ENCODE results near the gene CYP1A2.

Gene CYP1A2

DNA sequence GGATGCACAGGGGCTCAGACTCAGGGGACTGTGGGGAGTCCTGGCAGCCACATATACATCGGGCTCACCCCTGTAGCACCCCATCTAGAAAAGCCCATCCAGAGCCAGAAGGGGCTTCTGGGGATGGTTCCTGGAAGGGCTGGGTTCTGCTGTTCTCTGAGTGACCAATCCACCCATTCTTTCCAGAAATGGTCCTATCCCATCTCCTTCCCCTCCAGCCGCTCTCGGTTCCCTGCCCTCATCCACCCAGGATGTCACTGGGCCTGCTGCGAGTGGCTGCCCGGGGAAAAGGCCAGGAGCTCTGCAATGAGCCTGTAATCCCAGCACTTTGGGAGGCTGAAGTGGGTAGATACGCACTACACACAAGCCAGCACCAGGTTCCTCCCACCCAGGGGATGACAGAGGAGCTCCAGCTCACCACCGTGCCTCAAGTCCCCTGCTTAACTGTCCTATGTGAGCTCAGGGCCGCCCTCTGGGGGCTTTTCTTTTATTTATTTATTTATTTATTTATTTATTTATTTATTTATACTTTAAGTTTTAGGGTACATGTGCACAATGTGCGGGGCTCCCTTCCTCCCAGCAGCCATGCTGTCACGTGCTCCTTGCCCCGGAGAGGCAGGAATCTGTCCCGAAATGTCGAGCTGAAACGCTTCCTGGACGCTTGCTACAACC is 19.6 kb downstream of the CYP1A2 start:
- H3K27ac ChIP-seq = no peak overlapping the region
- TF ChIP-seq, protein P1, sequence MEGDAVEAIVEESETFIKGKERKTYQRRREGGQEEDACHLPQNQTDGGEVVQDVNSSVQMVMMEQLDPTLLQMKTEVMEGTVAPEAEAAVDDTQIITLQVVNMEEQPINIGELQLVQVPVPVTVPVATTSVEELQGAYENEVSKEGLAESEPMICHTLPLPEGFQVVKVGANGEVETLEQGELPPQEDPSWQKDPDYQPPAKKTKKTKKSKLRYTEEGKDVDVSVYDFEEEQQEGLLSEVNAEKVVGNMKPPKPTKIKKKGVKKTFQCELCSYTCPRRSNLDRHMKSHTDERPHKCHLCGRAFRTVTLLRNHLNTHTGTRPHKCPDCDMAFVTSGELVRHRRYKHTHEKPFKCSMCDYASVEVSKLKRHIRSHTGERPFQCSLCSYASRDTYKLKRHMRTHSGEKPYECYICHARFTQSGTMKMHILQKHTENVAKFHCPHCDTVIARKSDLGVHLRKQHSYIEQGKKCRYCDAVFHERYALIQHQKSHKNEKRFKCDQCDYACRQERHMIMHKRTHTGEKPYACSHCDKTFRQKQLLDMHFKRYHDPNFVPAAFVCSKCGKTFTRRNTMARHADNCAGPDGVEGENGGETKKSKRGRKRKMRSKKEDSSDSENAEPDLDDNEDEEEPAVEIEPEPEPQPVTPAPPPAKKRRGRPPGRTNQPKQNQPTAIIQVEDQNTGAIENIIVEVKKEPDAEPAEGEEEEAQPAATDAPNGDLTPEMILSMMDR (conservative IDR thresholded peaks at IDR 0.05; ENCODE audit: low read depth) = no peak
- POLR2A ChIA-PET (ENCODE audit: low non-redundant PET) = no interaction called here
- CTCF ChIA-PET = interaction anchor here (0.6 to 7.1 kb wide), 17 partner anchors 9 to 429 kb away, joined by 3 to 258 read pairs (median 8); partner anchors contain the start of genes CPLX3 and CYP1A1
- no peak for DNase-seq (ENCODE audit: low spot score)

DNA sequence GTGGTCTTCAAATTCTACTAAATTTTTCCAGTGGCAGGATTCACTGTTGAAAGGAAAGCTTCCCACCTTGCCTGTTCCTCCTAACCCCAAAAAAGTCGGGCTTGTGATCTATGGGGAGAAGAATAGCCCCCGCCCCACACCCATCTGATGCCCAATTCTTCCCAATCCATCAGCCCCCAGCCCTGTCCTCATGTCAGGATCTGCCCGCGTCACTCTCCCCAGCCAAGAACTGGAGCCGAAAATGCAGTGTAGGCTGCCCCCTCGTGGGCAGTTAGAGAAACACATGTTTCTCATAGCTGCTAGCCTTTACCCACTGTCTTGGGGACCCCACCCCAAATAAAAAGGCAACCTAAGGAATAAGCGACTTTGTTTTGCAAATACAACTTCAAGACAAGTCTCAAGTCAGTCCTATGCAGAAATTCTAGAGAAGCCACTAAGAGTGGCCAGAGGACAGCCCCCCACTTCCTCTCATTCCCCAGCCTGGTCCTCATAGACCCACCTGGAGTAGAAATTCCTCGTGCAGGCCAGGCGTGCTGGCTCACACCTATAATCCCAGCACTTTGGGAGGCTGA is 20.2 kb downstream of the CYP1A2 start:
- ChIA-PET POLR2A (ENCODE audit: low non-redundant PET) (interaction anchor here (0.7 kb wide), 1 partner anchor 144 kb away, joined by 4 read pairs; no protein-coding TSS in a partner anchor), CTCF (interaction anchor here (0.6 to 7.1 kb wide), 25 partner anchors 8 to 428 kb away, joined by 3 to 258 read pairs (median 5); partner anchors contain the start of genes CPLX3 and CYP1A1)
- no peak overlapping the region for H3K27ac ChIP-seq
- TF ChIP-seq, protein P1 (conservative IDR thresholded peaks at IDR 0.05; ENCODE audit: low read depth) = peak; percentile 90
- DNase-seq (ENCODE audit: low spot score) = peak; percentile 82

DNA sequence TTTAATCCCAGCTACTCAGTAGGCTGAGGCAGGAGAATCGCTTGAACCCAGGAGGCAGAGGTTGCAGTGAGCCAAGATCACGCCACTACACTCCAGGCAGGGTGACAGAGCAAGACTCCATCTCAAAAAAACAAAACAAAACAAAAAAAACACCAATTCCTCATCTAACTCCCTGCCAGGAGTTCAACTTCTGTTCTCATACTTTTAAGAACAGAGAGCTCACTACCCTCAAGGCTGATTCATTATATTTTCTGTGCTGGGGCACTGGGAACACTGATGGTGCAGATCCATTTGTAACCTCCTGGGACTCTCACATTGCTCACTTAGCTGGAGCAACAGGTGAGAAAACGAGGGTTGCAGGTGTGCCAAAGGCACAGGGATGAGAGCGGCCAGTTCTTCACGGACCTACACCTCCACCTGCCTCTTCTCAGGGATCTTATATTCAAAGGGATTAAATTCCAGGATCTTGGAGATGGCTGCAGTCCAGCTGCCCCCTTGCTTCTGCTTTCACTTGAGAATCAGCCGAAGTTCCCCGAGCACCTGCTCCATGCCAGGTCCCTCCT is 20.9 kb downstream of the CYP1A2 start:
- H3K27ac ChIP-seq = no peak overlapping the region
- ChIA-PET POLR2A (ENCODE audit: low non-redundant PET) (interaction anchor here (0.7 kb wide), 1 partner anchor 145 kb away, joined by 4 read pairs; no protein-coding TSS in a partner anchor), CTCF (interaction anchor here (0.6 to 7.1 kb wide), 23 partner anchors 8 to 396 kb away, joined by 3 to 258 read pairs (median 7); partner anchors contain the start of genes CPLX3 and CYP1A1)
- DNase-seq (ENCODE audit: low spot score) = no peak
- TF ChIP-seq, protein P1 (conservative IDR thresholded peaks at IDR 0.05; ENCODE audit: low read depth) = no peak

DNA sequence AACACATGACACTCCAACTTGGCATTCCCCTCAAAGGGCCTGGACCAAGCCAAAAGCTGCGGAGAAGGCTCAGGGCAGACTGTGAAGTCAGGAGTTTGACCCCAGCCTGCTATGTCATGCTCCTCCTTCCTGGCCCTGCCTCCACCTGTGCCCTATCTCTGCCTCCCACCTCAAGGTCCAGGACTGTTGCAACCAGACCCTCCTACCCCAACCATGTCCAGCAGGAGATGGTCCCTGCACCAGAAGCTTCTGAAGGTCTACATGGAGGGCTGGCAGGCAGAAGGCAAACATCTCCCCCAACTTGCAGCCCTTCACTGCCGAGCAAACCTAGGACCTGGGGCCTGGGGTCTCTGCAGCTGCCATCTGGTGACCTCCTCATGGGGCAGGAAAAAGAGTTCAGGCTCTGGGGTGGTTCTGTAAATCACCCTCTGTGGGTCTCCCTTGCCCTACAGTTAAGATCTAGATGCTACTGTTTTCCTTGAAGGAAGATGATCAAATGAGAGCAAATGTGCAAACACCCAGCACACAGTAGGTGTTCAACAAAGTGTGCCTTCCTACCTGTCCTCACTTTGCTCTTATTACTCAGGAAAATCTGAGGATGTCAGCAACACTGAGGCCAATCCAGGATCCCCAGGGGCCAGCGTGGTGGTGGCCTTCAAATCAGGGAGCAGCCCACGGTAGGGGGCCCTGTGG is 21.7 kb downstream of the CYP1A2 start:
- no peak for DNase-seq (ENCODE audit: low spot score)
- no peak overlapping the region; the same call in 1 of the 2 replicates for H3K27ac ChIP-seq
- POLR2A ChIA-PET (ENCODE audit: low non-redundant PET) = no interaction called here
- CTCF ChIA-PET = interaction anchor here (0.5 to 7.1 kb wide), 41 partner anchors 11 to 896 kb away, joined by 3 to 258 read pairs (median 5); partner anchors contain the start of genes CPLX3, CSK, CYP1A2 and EDC3
- TF ChIP-seq, protein P1 (conservative IDR thresholded peaks at IDR 0.05; ENCODE audit: low read depth) = no peak

DNA sequence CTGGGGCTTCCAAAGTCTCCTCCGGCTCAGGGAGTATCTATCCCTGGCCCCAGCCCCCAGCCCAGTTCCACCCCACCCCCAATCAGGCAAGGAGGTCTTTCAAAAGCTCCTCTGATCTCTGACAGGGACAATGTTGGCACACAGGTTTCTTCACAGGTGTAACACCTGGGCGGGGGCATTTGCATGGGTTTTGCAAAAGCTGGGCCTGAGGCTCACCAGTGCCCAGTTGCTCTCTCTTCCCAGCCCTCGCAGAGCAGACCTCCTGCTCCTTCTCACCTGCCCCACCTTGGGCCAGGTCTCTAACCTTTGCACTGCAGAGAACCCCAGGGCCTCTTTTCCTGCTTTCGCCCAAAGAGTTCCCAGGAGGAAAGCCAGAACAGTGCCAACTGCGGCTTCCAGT is 24.7 kb downstream of the CYP1A2 start:
- POLR2A ChIA-PET (ENCODE audit: low non-redundant PET) = no interaction called here
- peak overlapping the region; percentile 33 for H3K27ac ChIP-seq
- DNase-seq (ENCODE audit: low spot score) = no peak
- TF ChIP-seq, protein P1 (conservative IDR thresholded peaks at IDR 0.05; ENCODE audit: low read depth) = no peak
- CTCF ChIA-PET = interaction anchor here (0.6 to 7.1 kb wide), 4 partner anchors 8 to 176 kb away, joined by 3 to 38 read pairs (median 3); no protein-coding TSS in a partner anchor
